Left ventricle myocardium inferior (tissue), 1 donor: ENCODE results near the gene MAML2. TPM values are rescaled to one million over a fixed set of nuclear protein-coding genes. Genes with fewer than 3 reads are reported as not detected.

ENCODE experiments used
- DNase-seq: peaks from one replicate; pipeline ENCODE4 v3.0.0-alpha.2; 2020
- H3K27ac ChIP-seq: fragments of 200-600 bp; replicated peaks from 2 replicates; pipeline ENCODE4 v1.8.0; 2021
- H3K27me3 ChIP-seq: fragments of 200-600 bp; 2 replicates; pipeline ENCODE4 v1.8.0; 2021; ENCODE audit warnings: low read depth
- H3K36me3 ChIP-seq: fragments of 200-600 bp; 2 replicates; pipeline ENCODE4 v1.8.0; 2021
- H3K4me1 ChIP-seq: fragments of 200-600 bp; 2 replicates; pipeline ENCODE4 v1.8.0; 2021
- H3K4me3 ChIP-seq: fragments of 200-600 bp; 2 replicates; pipeline ENCODE4 v1.8.0; 2021; ENCODE audit warnings: mild to moderate bottlenecking, moderate library complexity
- H3K9me3 ChIP-seq: fragments of 200-600 bp; replicated peaks from 2 replicates; pipeline ENCODE4 v1.8.0; 2021
- intact Hi-C: fragments of 100-400 bp; cut with micrococcal nuclease; formaldehyde crosslinking; loops from one replicate; pipeline ENCODE4 v1.11.0; 2022
- total RNA-seq: library from RNA; stranded (reverse); fragmentation: NEBNext Ultra II Directional; extraction: Animal tissue kit (Norgen Biotek cat#: 25700); gene quantifications from one replicate; pipeline ENCODE4 v1.2.1, GENCODE V29; 2021
- TF ChIP-seq, protein P1 (sequence below): fragments of 200-600 bp; IDR thresholded peaks from 2 replicates; pipeline ENCODE4 v1.8.0; 2021; ENCODE audit warnings: antibody characterized with exemption, mild to moderate bottlenecking, borderline replicate concordance
- donor health status: DM: no; HTN: yes; CAD: no; lungs with severe emphysema.

Gene MAML2
- total RNA-seq, 1 donor from 2014 or later, result 4.5 TPM

DNA sequence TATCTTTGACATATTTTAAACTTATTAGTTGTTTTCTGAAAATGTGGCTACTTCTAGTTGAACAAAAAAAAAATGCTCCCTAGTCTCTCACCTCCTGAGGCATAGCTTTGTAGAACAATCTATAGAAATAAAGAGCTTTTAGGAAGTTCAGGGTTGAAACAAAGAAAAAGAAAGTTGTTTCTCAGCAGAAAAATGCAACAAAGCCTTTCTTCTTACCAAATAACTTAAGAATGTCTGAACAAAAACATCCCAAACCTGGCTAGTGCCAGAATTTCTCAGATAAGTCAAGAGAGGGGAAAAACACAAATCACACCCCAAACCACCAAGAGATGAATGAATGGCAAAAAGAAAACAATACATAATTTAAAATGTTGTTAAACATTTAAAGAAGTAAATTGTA, 114.1 kb downstream of the MAML2 start:
- TF ChIP-seq, protein P1, sequence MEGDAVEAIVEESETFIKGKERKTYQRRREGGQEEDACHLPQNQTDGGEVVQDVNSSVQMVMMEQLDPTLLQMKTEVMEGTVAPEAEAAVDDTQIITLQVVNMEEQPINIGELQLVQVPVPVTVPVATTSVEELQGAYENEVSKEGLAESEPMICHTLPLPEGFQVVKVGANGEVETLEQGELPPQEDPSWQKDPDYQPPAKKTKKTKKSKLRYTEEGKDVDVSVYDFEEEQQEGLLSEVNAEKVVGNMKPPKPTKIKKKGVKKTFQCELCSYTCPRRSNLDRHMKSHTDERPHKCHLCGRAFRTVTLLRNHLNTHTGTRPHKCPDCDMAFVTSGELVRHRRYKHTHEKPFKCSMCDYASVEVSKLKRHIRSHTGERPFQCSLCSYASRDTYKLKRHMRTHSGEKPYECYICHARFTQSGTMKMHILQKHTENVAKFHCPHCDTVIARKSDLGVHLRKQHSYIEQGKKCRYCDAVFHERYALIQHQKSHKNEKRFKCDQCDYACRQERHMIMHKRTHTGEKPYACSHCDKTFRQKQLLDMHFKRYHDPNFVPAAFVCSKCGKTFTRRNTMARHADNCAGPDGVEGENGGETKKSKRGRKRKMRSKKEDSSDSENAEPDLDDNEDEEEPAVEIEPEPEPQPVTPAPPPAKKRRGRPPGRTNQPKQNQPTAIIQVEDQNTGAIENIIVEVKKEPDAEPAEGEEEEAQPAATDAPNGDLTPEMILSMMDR, result no peak
- peak overlapping the region; percentile 77 for H3K27ac ChIP-seq
- intact Hi-C loops, result no loop called here
- DNase-seq, result no peak
- no peaks in the 10 kb centered on the region for H3K36me3 ChIP-seq
- H3K27me3 ChIP-seq, result no peaks in the 10 kb centered on the region
- no peaks in the 10 kb centered on the region for H3K9me3 ChIP-seq
- peaks cover 47% of the 10 kb centered on the region for H3K4me1 ChIP-seq
- no peak overlapping the region for H3K4me3 ChIP-seq

GRCh38 chr11:96228473-96228891, 114.5 kb downstream of the MAML2 start:
- intact Hi-C loops, result no loop called here
- Histone ChIP-seq H3K4me1 (peaks cover 47% of the 10 kb centered on the region), H3K9me3 (no peaks in the 10 kb centered on the region), H3K27me3 (no peaks in the 10 kb centered on the region), H3K27ac (peak overlapping the region; percentile 77), H3K4me3 (no peak overlapping the region), H3K36me3 (no peaks in the 10 kb centered on the region)
- TF ChIP-seq, protein P1, result no peak
- peak; percentile 65 for DNase-seq

- peaks cover 49% of the 10 kb centered on the region for H3K4me1 ChIP-seq
- H3K27me3 ChIP-seq, result no peaks in the 10 kb centered on the region
- H3K36me3 ChIP-seq, result no peaks in the 10 kb centered on the region
- TF ChIP-seq, protein P1, result no peak
- intact Hi-C loops, result no loop called here
- H3K4me3 ChIP-seq, result no peak overlapping the region
- H3K27ac ChIP-seq, result no peak overlapping the region
- no peak for DNase-seq
- no peaks in the 10 kb centered on the region for H3K9me3 ChIP-seq
Measured at GRCh38 chr11:96227244-96227643, 115.8 kb downstream of the MAML2 start.

GRCh38 chr11:96223083-96223482, 119.9 kb downstream of the MAML2 start:
- DNase-seq, result no peak
- H3K4me1 ChIP-seq, result peaks cover 60% of the 10 kb centered on the region
- H3K36me3 ChIP-seq, result no peaks in the 10 kb centered on the region
- H3K4me3 ChIP-seq, result no peak overlapping the region
- H3K27ac ChIP-seq, result no peak overlapping the region
- no peaks in the 10 kb centered on the region for H3K9me3 ChIP-seq
- TF ChIP-seq, protein P1, result no peak
- no peaks in the 10 kb centered on the region for H3K27me3 ChIP-seq
- intact Hi-C loops, result no loop called here

DNA sequence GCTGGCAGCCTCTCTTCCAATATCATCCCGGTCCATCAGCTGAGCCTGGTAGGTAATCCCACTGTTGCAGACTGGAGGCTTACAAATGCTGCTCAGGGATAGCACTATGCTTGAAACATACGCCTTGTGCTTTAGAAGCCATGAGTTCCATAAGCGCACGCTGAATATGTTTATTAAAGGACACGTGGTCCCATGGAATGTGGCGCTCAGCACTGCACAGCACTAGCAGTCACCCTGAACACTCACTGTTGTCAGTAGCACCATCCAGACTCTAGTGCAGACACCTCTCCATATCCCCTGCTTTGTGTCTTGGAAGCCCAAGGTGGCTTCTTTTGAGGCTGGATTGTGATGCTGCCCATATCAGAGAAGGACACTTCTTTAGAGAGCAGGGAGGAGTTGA, 120.9 kb downstream of the MAML2 start:
- Histone ChIP-seq H3K27ac (no peak overlapping the region), H3K36me3 (no peaks in the 10 kb centered on the region), H3K27me3 (no peaks in the 10 kb centered on the region), H3K4me3 (no peak overlapping the region), H3K4me1 (peaks cover 60% of the 10 kb centered on the region), H3K9me3 (no peaks in the 10 kb centered on the region)
- TF ChIP-seq, protein P1, result no peak
- DNase-seq, result no peak
- intact Hi-C loops, result no loop called here
